K562 (cell line): Measurements from ENCODE around the gene CD93. TPM values are rescaled to one million over a fixed set of nuclear protein-coding genes. Genes with fewer than 3 reads are reported as not detected.

Source experiments
- ATAC-seq: fragments of 200-7000 bp; cut with Tn5 transposase; 3 replicates; pipeline ENCODE4 v1.9.1; 2020; ENCODE audit warnings: moderate library complexity
- BruUV-seq: library from RNA; stranded (reverse); fragments of 400-500 nt; replicated peaks from 2 replicates; lab custom pipeline; 2021; lab: Mats Ljungman, UMichigan
- CTCF ChIA-PET: fragments of 300-600 bp; formaldehyde crosslinking; extraction: SDS; loops from one replicate; lab custom pipeline; 2021; ENCODE audit warnings: low intra/inter-chr PET ratio; lab: Yijun Ruan, JAX
- POLR2A ChIA-PET: fragments of 300-600, 350-650 bp; sonication (Branson Sonifier 250); formaldehyde crosslinking; extraction: SDS; loops from one replicate; lab custom pipeline; 2021; ENCODE audit warnings: antibody characterized with exemption, inconsistent platforms; lab: Yijun Ruan, JAX
- DNase-seq, 4 experiments: peaks; one replicate each; pipeline versions ENCODE4 v3.0.0 to v3.0.0-alpha.2; 2011 to 2018; ENCODE audit warnings: low spot score in 3 of 4, mixed read lengths in 3 of 4; ENCODE audit errors: extremely low read depth in 1 of 4
- FAIRE-seq: peaks from 2 replicates; lab custom pipeline; 2011; peaks lifted over from hg19 to GRCh38; lab: Jason Lieb, UNC
- H2AFZ ChIP-seq: 2 replicates; pipeline ENCODE4 v1.6.0; 2011; ENCODE audit warnings: low read depth, low read length, control low read depth, inconsistent platforms
- H3K27ac ChIP-seq: fragments of 200-600 bp; 3 replicates; pipeline ENCODE4 v1.8.0; 2011; ENCODE audit warnings: low read depth, mild to moderate bottlenecking, control low read depth, inconsistent platforms, low read length, moderate library complexity, mixed read lengths; ENCODE audit errors: extremely low read depth
- H3K27me3 ChIP-seq, 2 experiments: fragments of 300-600 bp in 1 of 2; 2 replicates in 1 of 2; 3 replicates in 1 of 2; pipeline versions ENCODE4 v1.6.0 to v1.8.0; 2011; ENCODE audit warnings: inconsistent platforms in 2 of 2, low read length in 2 of 2, mild to moderate bottlenecking in 1 of 2, mixed read lengths in 1 of 2, moderate library complexity in 1 of 2; ENCODE audit not compliant: control insufficient read depth in 2 of 2, insufficient read depth in 2 of 2
- H3K36me3 ChIP-seq: fragments of 300-600 bp; 3 replicates; pipeline ENCODE4 v1.8.0; 2011; ENCODE audit warnings: mild to moderate bottlenecking, low read length, inconsistent platforms; ENCODE audit not compliant: control insufficient read depth, insufficient read depth
- H3K4me1 ChIP-seq, 2 experiments: fragments of 200-600 bp in 1 of 2; replicated peaks in 1 of 2; 2 replicates in 1 of 2; 3 replicates in 1 of 2; pipeline versions ENCODE4 v1.5.1 to v1.8.0; 2011; ENCODE audit warnings: inconsistent platforms in 2 of 2, low read length in 2 of 2, mild to moderate bottlenecking in 1 of 2, mixed read lengths in 1 of 2, moderate library complexity in 1 of 2; ENCODE audit not compliant: control insufficient read depth in 2 of 2, insufficient read depth in 2 of 2
- H3K4me2 ChIP-seq: 2 replicates; pipeline ENCODE4 v1.6.1; 2011; ENCODE audit warnings: low read length, control low read depth, inconsistent platforms, mixed read lengths; ENCODE audit not compliant: insufficient read depth
- H3K4me3 ChIP-seq: fragments of 200-600 bp; sonication (generic), shearing (Covaris generic); 2 replicates; pipeline ENCODE4 v1.5.1; 2016; ENCODE audit warnings: control low read depth, inconsistent platforms
- H3K79me2 ChIP-seq: fragments of 200-600 bp; 3 replicates; pipeline ENCODE4 v1.8.0; 2011; ENCODE audit warnings: low read length, inconsistent platforms; ENCODE audit not compliant: control insufficient read depth, insufficient read depth
- H3K9ac ChIP-seq, 2 experiments: 2 replicates each; pipeline versions ENCODE4 v1.6.0 to v1.6.1; 2011; ENCODE audit warnings: low read depth in 2 of 2, low read length in 2 of 2, control low read depth in 1 of 2, inconsistent platforms in 1 of 2, mild to moderate bottlenecking in 1 of 2, mixed read lengths in 1 of 2; ENCODE audit not compliant: insufficient read depth in 1 of 2
- H3K9me1 ChIP-seq: one replicate; pipeline ENCODE4 v1.6.0; 2011; ENCODE audit warnings: inconsistent platforms, mild to moderate bottlenecking, low read length, moderate library complexity; ENCODE audit not compliant: control insufficient read depth, insufficient read depth
- H3K9me3 ChIP-seq: replicated peaks from 2 replicates; pipeline ENCODE4 v1.5.1; 2011; ENCODE audit warnings: low read depth, low read length, inconsistent platforms; ENCODE audit not compliant: control insufficient read depth, insufficient read depth
- H4K20me1 ChIP-seq: replicated peaks from 2 replicates; pipeline ENCODE4 v1.6.1; 2011; ENCODE audit warnings: low read length, inconsistent platforms, mixed read lengths; ENCODE audit not compliant: control insufficient read depth, insufficient read depth
- CBFA2T2 ChIP-seq: fragments of 450-650 bp; conservative IDR thresholded peaks from 2 replicates; pipeline ENCODE4 v1.6.1; 2017; ENCODE audit warnings: mild to moderate bottlenecking
- CHD4 ChIP-seq: fragments of 200-600 bp; sonication (generic); IDR thresholded peaks from 3 replicates; pipeline ENCODE4 v1.6.1; 2012; ENCODE audit warnings: low read depth, mild to moderate bottlenecking, mixed read lengths, low read length, inconsistent platforms; ENCODE audit not compliant: insufficient read depth, insufficient replicate concordance, poor library complexity, severe bottlenecking
- CREM ChIP-seq: IDR thresholded peaks from 2 replicates; pipeline ENCODE4 v1.6.1; 2014; ENCODE audit warnings: antibody characterized with exemption, low read depth
- IRF1 ChIP-seq: sonication (generic); formaldehyde crosslinking; IDR thresholded peaks from 2 replicates; pipeline ENCODE4 v1.8.0; 2022; ENCODE audit warnings: missing genetic modification reagents, mild to moderate bottlenecking, borderline replicate concordance
- JUN ChIP-seq, 2 experiments: sonication (generic) in 1 of 2; formaldehyde crosslinking in 1 of 2; IDR thresholded peaks; 2 replicates each; pipeline versions ENCODE4 v1.6.1 to v1.8.0; 2012 to 2022; ENCODE audit warnings: borderline replicate concordance in 2 of 2, mild to moderate bottlenecking in 2 of 2, improper control_type of control experiment in 1 of 2, low read depth in 1 of 2, low read length in 1 of 2, missing genetic modification reagents in 1 of 2
- L3MBTL2 ChIP-seq: fragments of 450-650 bp; IDR thresholded peaks from 2 replicates; pipeline ENCODE4 v1.6.1; 2016; ENCODE audit warnings: mild to moderate bottlenecking, moderate library complexity
- MED1 ChIP-seq: sonication (generic); formaldehyde crosslinking; IDR thresholded peaks from 2 replicates; pipeline ENCODE4 v1.8.1; 2023; ENCODE audit warnings: missing genetic modification reagents, borderline replicate concordance
- NELFE ChIP-seq: IDR thresholded peaks from 2 replicates; pipeline ENCODE4 v1.6.1; 2011; ENCODE audit warnings: mild to moderate bottlenecking; ENCODE audit not compliant: insufficient read depth, insufficient read length
- SFPQ ChIP-seq: fragments of 200-400 bp; formaldehyde crosslinking; IDR thresholded peaks from 2 replicates; pipeline ENCODE4 v1.6.1; 2017; ENCODE audit warnings: mild to moderate bottlenecking, low read depth, low read length, moderate library complexity
- SUPT5H ChIP-seq: fragments of 450-650 bp; IDR thresholded peaks from 2 replicates; pipeline ENCODE4 v1.6.1; 2016
- TFAP4 ChIP-seq: sonication (generic); formaldehyde crosslinking; IDR thresholded peaks from 2 replicates; pipeline ENCODE4 v1.8.0; 2022; ENCODE audit warnings: missing genetic modification reagents, mild to moderate bottlenecking, moderate library complexity, borderline replicate concordance
- ZFP91 ChIP-seq: sonication (generic); formaldehyde crosslinking; IDR thresholded peaks from 2 replicates; pipeline ENCODE4 v1.8.0; 2022; ENCODE audit warnings: mild to moderate bottlenecking, missing genetic modification reagents
- ZNF143 ChIP-seq: sonication (generic); formaldehyde crosslinking; IDR thresholded peaks from 2 replicates; pipeline ENCODE4 v1.9.0; 2022; ENCODE audit warnings: mild to moderate bottlenecking, missing genetic modification reagents
- ZNF57 ChIP-seq: fragments of 450-650 bp; formaldehyde crosslinking; IDR thresholded peaks from 2 replicates; pipeline ENCODE4 v1.4.0; 2020; ENCODE audit warnings: mild to moderate bottlenecking, moderate library complexity
- WGBS: fragments of 100-300 bp; shearing (Covaris generic); methylation state at CpG from one replicate; pipeline ENCODE4 v1.1.6; 2016; ENCODE audit warnings: low coverage, mixed read lengths; ENCODE audit not compliant: insufficient coverage; ENCODE audit errors: missing lambda C conversion rate; 5-methylcytosine and 5-hydroxymethylcytosine counted together
- in situ Hi-C: fragments of 300-500 bp; cut with MboI; formaldehyde crosslinking; loops from 4 replicates; pipeline ENCODE4 v1.15.0; 2018; ENCODE audit warnings: inconsistent platforms, mixed read lengths
- intact Hi-C: fragments of 100-400 bp; cut with micrococcal nuclease; formaldehyde crosslinking; loops from 2 replicates; pipeline ENCODE4 v1.14.2; 2022
- polyA plus RNA-seq, 8 experiments: library from polyadenylated mRNA; depleted of rRNA in 4 of 8; stranded (reverse) in 5 of 8; unstranded in 3 of 8; fragments of >200 nt; fragmentation: Nextera tagmentation in 2 of 8; fragmentation: Illumina TruSeq in 1 of 8; extraction: Ambion mirVana in 2 of 8; extraction: Trizol in 1 of 8; gene quantifications; 2 replicates each; pipeline versions ENCODE4 v1.2.1 to v1.2.3, GENCODE V29; 2011 to 2014; ENCODE audit warnings: inconsistent platforms in 1 of 8, missing spikeins in 1 of 8
- total RNA-seq, 7 experiments: library from RNA; depleted of rRNA in 6 of 7; stranded (reverse); fragments of >200 nt in 6 of 7; fragmentation: Illumina TruSeq in 2 of 7; extraction: Trizol in 2 of 7; gene quantifications; 2 replicates each; pipeline versions ENCODE4 v1.2.1 to v1.2.3, GENCODE V29; 2011 to 2021; ENCODE audit warnings: low replicate concordance in 1 of 7

Gene CD93
- total and polyA plus RNA-seq, 9 of the 15 experiments (the other 6 are each of a cell fraction or from before 2014, with no cell fraction given), result 0.03 to 0.20 (median 0.05) TPM

- DNase-seq, result peak; percentile 61 to 92 (median 67)
- TSS peak; percentile 88 for BruUV-seq
- intact Hi-C loops, result loop anchor here (2.0 to 10.0 kb wide), 5 partner anchors 81 to 294 kb away; no protein-coding TSS in a partner anchor
- Histone ChIP-seq H3K4me2 (peak overlapping the region; percentile 77), H3K4me3 (peak overlapping the region; percentile 35), H3K4me1 (peaks cover 15 to 51% of the 10 kb centered on the region in 2 experiments; a peak in 4 of 5 replicates), H3K27me3 (no peaks in the 10 kb centered on the region), H3K36me3 (no peaks in the 10 kb centered on the region), H3K9me3 (no peaks in the 10 kb centered on the region), H2AFZ (peak overlapping the region; percentile 96), H3K27ac (peak overlapping the region; percentile 84), H3K79me2 (no peaks in the 10 kb centered on the region), H3K9ac (peak overlapping the region; percentile 90 to 96), H3K9me1 (no peaks in the 10 kb centered on the region), H4K20me1 (no peaks in the 10 kb centered on the region)
- 2% methylated on average over 23 of the region's 46 CpGs for WGBS
- POLR2A ChIA-PET, result interaction anchor here (0.7 to 2.5 kb wide), 13 partner anchors 9 to 382 kb away, joined by 3 to 11 read pairs (median 4); no protein-coding TSS in a partner anchor
- peak; percentile 91 for FAIRE-seq
- peak; percentile 91 for ATAC-seq
- in situ Hi-C loops, result loop anchor here (10.0 kb wide), 1 partner anchor 294 kb away; no protein-coding TSS in a partner anchor
- CTCF ChIA-PET, result interaction anchor here (0.9 to 1.0 kb wide), 3 partner anchors 150 to 185 kb away, joined by 4 to 6 read pairs (median 5); no protein-coding TSS in a partner anchor
- peak; percentile 88 for TF ChIP-seq L3MBTL2
- peak; percentile 24; the same call in 1 of the 2 replicates for TF ChIP-seq CREM
- TF ChIP-seq ZNF143, result no peak
- peak; percentile 9; the same call in 1 of the 2 replicates for TF ChIP-seq TFAP4 (CRISPR knock-in tag)
- no peak for TF ChIP-seq CHD4
- TF ChIP-seq SFPQ, result no peak
- TF ChIP-seq ZNF57 (CRISPR knock-in tag), result no peak
- TF ChIP-seq ZFP91 (CRISPR knock-in tag), result no peak
- no peak for TF ChIP-seq MED1
- no peak for TF ChIP-seq IRF1 (CRISPR knock-in tag)
- no peak for TF ChIP-seq CBFA2T2
- no peak for TF ChIP-seq NELFE
- 0 out of 2 replicates have a peak, but pooled peaks have one; percentile 68 for TF ChIP-seq SUPT5H
- TF ChIP-seq JUN (IDR thresholded peaks at IDR 0.05; ENCODE audit: borderline replicate concordance, low read depth, low read length), result peak; percentile 11; the same call in 1 of the 2 replicates
- no peak for TF ChIP-seq JUN (CRISPR knock-in tag; IDR thresholded peaks at IDR 0.05; ENCODE audit: borderline replicate concordance)
Observed at GRCh38 chr20:23050847-23051627, 35.1 kb downstream of the CD93 start.
